ENCODE data around the gene DOCK9. TPM values are rescaled to one million over a fixed set of nuclear protein-coding genes. Genes with fewer than 3 reads are reported as not detected.

The DOCK9 gene
- total and polyA plus RNA-seq, 2 donors from 2014 or later = 14.0 to 125 TPM

DNA sequence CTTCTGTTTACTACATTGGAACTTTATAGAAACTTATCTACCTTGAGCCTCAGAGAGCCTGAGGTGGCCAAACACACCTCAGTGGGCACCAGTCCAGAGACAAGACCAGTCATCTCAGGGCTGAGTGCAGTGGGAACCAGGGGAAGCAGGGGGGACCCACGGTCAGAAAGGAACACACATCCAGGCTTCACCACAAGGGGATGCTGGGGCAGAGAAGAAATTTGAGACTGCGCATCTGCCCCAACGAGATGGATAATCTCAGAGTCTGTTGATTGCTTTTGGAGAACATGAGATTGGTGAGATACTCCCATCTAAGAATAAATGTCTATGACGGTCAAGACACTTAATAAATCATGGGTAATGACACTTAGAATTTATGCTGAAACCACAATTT lies 98.7 kb downstream of the DOCK9 start:
- Histone ChIP-seq H3K27me3 (ENCODE audit: control insufficient read depth, insufficient read depth, low read length) (no peaks in the 10 kb centered on the region), H3K4me3 (ENCODE audit: low read length in 3 of 3) (no peak overlapping the region), H3K4me1 (ENCODE audit: control insufficient read depth in 2 of 3, insufficient read depth in 2 of 3, low read depth in 1 of 3, low read length in 3 of 3) (no peaks in the 10 kb centered on the region), H3K9me3 (ENCODE audit: control insufficient read depth in 2 of 3, insufficient read depth in 1 of 3, low read length in 3 of 3) (no peaks in the 10 kb centered on the region), H3K27ac (ENCODE audit: low read depth in 2 of 2, low read length in 2 of 2) (no peak overlapping the region), H3K9ac (ENCODE audit: low read length in 3 of 3) (no peak overlapping the region), H3K36me3 (ENCODE audit: control insufficient read depth in 2 of 3, insufficient read depth in 3 of 3, low read length in 3 of 3) (peaks cover 0 to 30% (median 23%) of the 10 kb centered on the region in 3 donors)
- FAIRE-seq (no peak), DNase-seq (no peak)
- intact Hi-C loops (cut with DNase I) = no loop called here
- no peak for TF ChIP-seq CTCF (IDR thresholded peaks at IDR 0.05; ENCODE audit: borderline replicate concordance, extremely low read depth, insufficient read depth)

DNA sequence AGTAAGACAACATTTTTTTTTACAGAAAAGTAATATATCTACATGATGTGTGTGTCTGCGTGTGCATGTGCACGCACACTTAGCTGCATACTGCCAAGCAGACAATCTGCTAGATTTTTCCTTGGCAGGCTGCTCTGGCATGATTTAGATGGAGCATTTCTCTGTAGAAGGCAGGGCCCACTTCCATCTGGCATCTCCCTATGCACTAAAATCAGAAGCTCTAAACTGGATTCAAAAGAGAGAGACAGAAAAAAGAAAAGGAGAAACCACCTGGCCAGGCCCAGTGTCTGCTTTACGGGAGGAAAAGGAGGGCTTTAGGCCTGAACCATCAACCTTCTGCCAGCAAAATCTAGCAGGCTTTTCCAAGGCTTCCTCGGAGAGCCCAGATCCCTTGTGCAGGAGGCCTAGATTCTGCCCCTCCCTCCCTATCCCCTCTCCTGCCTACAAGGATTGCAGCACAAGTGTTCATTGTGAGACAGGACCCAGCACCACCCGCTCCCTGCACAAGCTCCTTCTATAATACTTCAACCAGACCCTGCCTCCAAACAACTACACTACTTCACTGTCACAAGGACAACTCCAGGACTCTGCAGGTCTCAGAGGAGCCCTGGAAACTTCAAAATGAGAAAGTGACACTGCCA lies 99.3 kb downstream of the DOCK9 start:
- H3K27ac ChIP-seq (ENCODE audit: low read depth in 2 of 2, low read length in 2 of 2) = no peak overlapping the region
- H3K4me1 ChIP-seq (ENCODE audit: control insufficient read depth in 2 of 3, insufficient read depth in 2 of 3, low read depth in 1 of 3, low read length in 3 of 3) = no peaks in the 10 kb centered on the region
- H3K9me3 ChIP-seq (ENCODE audit: control insufficient read depth in 2 of 3, insufficient read depth in 1 of 3, low read length in 3 of 3) = peaks cover 0 to 2% (median 0%) of the 10 kb centered on the region in 3 donors
- intact Hi-C loops (cut with DNase I) = no loop called here
- FAIRE-seq (no peak), DNase-seq (no peak)
- no peaks in the 10 kb centered on the region for H3K27me3 ChIP-seq (ENCODE audit: control insufficient read depth, insufficient read depth, low read length)
- H3K36me3 ChIP-seq (ENCODE audit: control insufficient read depth in 2 of 3, insufficient read depth in 3 of 3, low read length in 3 of 3) = peaks cover 0 to 30% (median 23%) of the 10 kb centered on the region in 3 donors
- no peak overlapping the region for H3K4me3 ChIP-seq (ENCODE audit: low read length in 3 of 3)
- H3K9ac ChIP-seq (ENCODE audit: low read length in 3 of 3) = no peak overlapping the region
- no peak for TF ChIP-seq CTCF (IDR thresholded peaks at IDR 0.05; ENCODE audit: borderline replicate concordance, extremely low read depth, insufficient read depth)

GRCh38 chr13:98877936-98878335 lies 99.9 kb downstream of the DOCK9 start:
- DNase-seq (no peak), FAIRE-seq (no peak)
- peaks cover 0 to 8% (median 2%) of the 10 kb centered on the region in 3 donors for H3K9me3 ChIP-seq (ENCODE audit: control insufficient read depth in 2 of 3, insufficient read depth in 1 of 3, low read length in 3 of 3)
- H3K36me3 ChIP-seq (ENCODE audit: control insufficient read depth in 2 of 3, insufficient read depth in 3 of 3, low read length in 3 of 3) = peaks cover 0 to 29% (median 24%) of the 10 kb centered on the region in 3 donors
- H3K27me3 ChIP-seq (ENCODE audit: control insufficient read depth, insufficient read depth, low read length) = no peaks in the 10 kb centered on the region
- no peak for TF ChIP-seq CTCF (IDR thresholded peaks at IDR 0.05; ENCODE audit: borderline replicate concordance, extremely low read depth, insufficient read depth)
- no peaks in the 10 kb centered on the region for H3K4me1 ChIP-seq (ENCODE audit: control insufficient read depth in 2 of 3, insufficient read depth in 2 of 3, low read depth in 1 of 3, low read length in 3 of 3)
- no peak overlapping the region for H3K27ac ChIP-seq (ENCODE audit: low read depth in 2 of 2, low read length in 2 of 2)
- H3K4me3 ChIP-seq (ENCODE audit: low read length in 3 of 3) = no peak overlapping the region
- intact Hi-C loops (cut with DNase I) = no loop called here
- no peak overlapping the region for H3K9ac ChIP-seq (ENCODE audit: low read length in 3 of 3)

DNA sequence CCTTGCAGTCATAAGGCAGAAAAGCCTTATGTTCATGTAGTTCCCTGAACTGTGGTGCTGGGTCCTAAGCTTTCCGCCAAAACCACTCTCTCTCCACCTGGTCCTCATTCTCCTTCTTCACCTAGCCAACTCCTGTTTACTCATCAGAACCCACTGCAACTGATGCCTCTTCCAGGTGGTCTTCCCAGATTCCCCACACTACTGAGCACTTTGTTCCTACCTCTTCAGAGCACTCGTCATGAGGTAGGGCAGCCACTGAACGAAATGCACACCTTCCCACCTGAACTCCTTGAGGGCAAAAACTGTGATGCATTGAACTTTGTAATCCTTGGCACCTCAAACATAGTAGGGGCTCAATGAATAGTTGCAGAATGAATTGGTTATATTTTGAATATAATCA lies 100.4 kb downstream of the DOCK9 start:
- no peak overlapping the region for H3K9ac ChIP-seq (ENCODE audit: low read length in 3 of 3)
- H3K4me3 ChIP-seq (ENCODE audit: low read length in 3 of 3) = no peak overlapping the region
- no peak overlapping the region for H3K27ac ChIP-seq (ENCODE audit: low read depth in 2 of 2, low read length in 2 of 2)
- no peaks in the 10 kb centered on the region for H3K4me1 ChIP-seq (ENCODE audit: control insufficient read depth in 2 of 3, insufficient read depth in 2 of 3, low read depth in 1 of 3, low read length in 3 of 3)
- H3K27me3 ChIP-seq (ENCODE audit: control insufficient read depth, insufficient read depth, low read length) = no peaks in the 10 kb centered on the region
- no peak for FAIRE-seq
- intact Hi-C loops (cut with DNase I) = no loop called here
- H3K36me3 ChIP-seq (ENCODE audit: control insufficient read depth in 2 of 3, insufficient read depth in 3 of 3, low read length in 3 of 3) = peaks cover 0 to 26% (median 20%) of the 10 kb centered on the region in 3 donors
- no peak for TF ChIP-seq CTCF (IDR thresholded peaks at IDR 0.05; ENCODE audit: borderline replicate concordance, extremely low read depth, insufficient read depth)
- peaks cover 0 to 9% (median 2%) of the 10 kb centered on the region in 3 donors for H3K9me3 ChIP-seq (ENCODE audit: control insufficient read depth in 2 of 3, insufficient read depth in 1 of 3, low read length in 3 of 3)
- DNase-seq = no peak

All from kidney (tissue), 14 donors.